ENCODE results near the gene GLIPR2.

Gene GLIPR2

DNA sequence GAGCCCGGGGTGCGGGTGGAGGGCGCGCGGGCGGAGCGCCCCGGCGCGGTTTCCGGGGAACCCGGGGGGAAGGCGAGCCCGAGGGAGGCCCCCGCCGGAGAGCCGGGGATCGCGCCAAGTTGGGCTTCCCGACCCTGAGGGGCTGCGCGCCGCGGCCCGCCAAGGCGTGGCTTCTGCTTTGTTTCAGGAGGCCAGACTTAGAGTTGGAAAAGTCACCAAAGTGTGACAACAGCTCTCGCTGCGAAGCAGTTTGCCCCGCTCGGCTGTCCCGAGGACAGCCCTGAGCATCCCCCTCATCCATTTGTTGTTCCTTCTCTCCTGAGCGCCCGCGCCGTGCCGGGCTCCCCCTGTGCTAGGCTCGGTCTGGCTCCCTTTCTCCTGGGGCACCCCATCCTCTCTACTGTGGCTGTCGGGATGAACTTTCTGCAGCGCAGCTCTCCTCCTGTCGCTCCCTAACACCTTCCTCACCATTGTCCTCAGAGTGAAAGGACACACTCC lies 410 bp downstream of the GLIPR2 start:
- no peak for DNase-seq (ENCODE audit: extremely low read depth, insufficient read length)
- no peaks in the 10 kb centered on the region; the same call in none of the 2 replicates for H3K27me3 ChIP-seq (replicated peaks; ENCODE audit: control insufficient read depth, insufficient read depth, low read length)
- peak overlapping the region; percentile 61 for H3K4me3 ChIP-seq (replicated peaks; ENCODE audit: low read depth, low read length)
- no peaks in the 10 kb centered on the region for H3K36me3 ChIP-seq (ENCODE audit: control insufficient read depth, insufficient read depth, low read length)
- TF ChIP-seq, protein P1, sequence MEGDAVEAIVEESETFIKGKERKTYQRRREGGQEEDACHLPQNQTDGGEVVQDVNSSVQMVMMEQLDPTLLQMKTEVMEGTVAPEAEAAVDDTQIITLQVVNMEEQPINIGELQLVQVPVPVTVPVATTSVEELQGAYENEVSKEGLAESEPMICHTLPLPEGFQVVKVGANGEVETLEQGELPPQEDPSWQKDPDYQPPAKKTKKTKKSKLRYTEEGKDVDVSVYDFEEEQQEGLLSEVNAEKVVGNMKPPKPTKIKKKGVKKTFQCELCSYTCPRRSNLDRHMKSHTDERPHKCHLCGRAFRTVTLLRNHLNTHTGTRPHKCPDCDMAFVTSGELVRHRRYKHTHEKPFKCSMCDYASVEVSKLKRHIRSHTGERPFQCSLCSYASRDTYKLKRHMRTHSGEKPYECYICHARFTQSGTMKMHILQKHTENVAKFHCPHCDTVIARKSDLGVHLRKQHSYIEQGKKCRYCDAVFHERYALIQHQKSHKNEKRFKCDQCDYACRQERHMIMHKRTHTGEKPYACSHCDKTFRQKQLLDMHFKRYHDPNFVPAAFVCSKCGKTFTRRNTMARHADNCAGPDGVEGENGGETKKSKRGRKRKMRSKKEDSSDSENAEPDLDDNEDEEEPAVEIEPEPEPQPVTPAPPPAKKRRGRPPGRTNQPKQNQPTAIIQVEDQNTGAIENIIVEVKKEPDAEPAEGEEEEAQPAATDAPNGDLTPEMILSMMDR (IDR thresholded peaks at IDR 0.05; ENCODE audit: insufficient read depth, low read length, poor library complexity, severe bottlenecking), result no peak

DNA sequence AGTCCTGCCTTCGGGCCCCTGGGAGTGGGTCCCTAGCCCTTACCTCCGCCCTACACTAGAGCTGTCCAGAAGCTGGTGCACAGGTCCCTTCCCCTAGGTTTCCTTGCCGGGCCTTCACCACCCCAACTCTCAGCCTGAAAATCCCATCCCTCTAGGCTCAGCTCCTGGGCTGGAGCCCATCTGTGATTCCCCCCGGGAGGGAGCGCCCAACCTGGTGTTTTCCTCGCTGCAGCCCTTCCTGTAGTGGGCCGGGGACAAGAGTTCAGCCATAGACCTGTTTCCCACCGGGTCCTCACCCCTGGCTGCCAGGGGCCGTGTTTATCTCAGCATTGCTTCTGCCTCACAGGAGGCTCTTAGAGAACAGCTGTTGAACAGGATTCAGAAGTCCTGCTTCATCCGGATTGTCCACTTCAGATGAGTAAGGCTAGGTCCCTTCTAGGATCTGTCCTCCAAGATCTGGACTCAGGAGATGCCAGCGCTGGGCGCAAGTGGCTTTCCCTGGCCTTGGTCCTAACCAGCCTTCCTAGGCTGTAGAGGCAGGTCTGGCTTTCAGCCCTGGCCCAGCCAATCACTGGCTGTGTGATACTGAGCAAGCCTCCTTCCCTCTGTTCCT lies 965 bp downstream of the GLIPR2 start:
- TF ChIP-seq, protein P1 (IDR thresholded peaks at IDR 0.05; ENCODE audit: insufficient read depth, low read length, poor library complexity, severe bottlenecking), result no peak
- no peak for DNase-seq (ENCODE audit: extremely low read depth, insufficient read length)
- H3K36me3 ChIP-seq (ENCODE audit: control insufficient read depth, insufficient read depth, low read length), result no peaks in the 10 kb centered on the region
- no peaks in the 10 kb centered on the region; the same call in none of the 2 replicates for H3K27me3 ChIP-seq (replicated peaks; ENCODE audit: control insufficient read depth, insufficient read depth, low read length)
- H3K4me3 ChIP-seq (replicated peaks; ENCODE audit: low read depth, low read length), result peak overlapping the region; percentile 61

DNA sequence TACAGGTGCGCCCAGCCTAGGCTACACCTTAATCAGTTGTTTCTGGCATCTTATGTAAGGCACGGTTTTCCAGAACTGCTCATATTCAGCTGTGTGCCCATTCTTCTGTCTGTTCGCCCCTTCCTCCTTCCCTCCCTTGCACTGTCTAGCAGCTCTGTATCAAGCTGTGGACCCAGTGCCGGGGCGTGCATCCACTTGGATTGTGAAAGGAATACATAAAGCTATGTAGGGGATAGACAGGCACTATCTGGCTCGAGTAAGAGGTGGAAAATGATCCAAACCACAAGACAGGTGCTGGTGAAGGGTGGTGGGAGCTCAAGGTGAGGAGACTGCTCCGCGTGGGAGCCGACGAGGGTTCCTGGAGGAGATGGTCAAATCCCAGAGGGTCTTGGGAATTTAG lies 2.0 kb downstream of the GLIPR2 start:
- TF ChIP-seq, protein P1 (IDR thresholded peaks at IDR 0.05; ENCODE audit: insufficient read depth, low read length, poor library complexity, severe bottlenecking), result no peak
- Histone ChIP-seq H3K36me3 (ENCODE audit: control insufficient read depth, insufficient read depth, low read length) (no peaks in the 10 kb centered on the region), H3K27me3 (replicated peaks; ENCODE audit: control insufficient read depth, insufficient read depth, low read length) (no peaks in the 10 kb centered on the region; the same call in none of the 2 replicates), H3K4me3 (replicated peaks; ENCODE audit: low read depth, low read length) (no peak overlapping the region)
- DNase-seq (ENCODE audit: extremely low read depth, insufficient read length), result no peak

DNA sequence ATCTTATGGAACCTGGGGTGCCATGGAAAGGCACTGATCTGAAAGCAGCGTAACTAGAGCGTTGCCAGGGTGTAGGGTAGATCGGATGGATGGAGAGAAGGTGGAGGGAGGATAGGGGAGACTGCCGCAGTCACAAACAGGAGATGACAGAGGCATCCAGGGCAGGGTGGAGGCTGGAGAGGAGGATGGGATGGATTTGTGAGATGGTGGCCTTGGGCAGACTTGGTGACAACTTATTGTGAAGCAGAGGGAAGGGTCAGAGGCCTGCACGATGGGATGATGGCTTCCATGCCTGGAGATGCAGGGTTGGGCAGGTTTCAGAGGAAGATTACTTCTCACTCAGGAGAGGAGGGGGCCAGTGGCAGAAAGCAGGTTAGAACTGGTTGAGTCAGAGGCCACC lies 2.4 kb downstream of the GLIPR2 start:
- TF ChIP-seq, protein P1 (IDR thresholded peaks at IDR 0.05; ENCODE audit: insufficient read depth, low read length, poor library complexity, severe bottlenecking), result no peak
- no peaks in the 10 kb centered on the region; the same call in none of the 2 replicates for H3K27me3 ChIP-seq (replicated peaks; ENCODE audit: control insufficient read depth, insufficient read depth, low read length)
- no peak for DNase-seq (ENCODE audit: extremely low read depth, insufficient read length)
- no peaks in the 10 kb centered on the region for H3K36me3 ChIP-seq (ENCODE audit: control insufficient read depth, insufficient read depth, low read length)
- no peak overlapping the region for H3K4me3 ChIP-seq (replicated peaks; ENCODE audit: low read depth, low read length)

DNA sequence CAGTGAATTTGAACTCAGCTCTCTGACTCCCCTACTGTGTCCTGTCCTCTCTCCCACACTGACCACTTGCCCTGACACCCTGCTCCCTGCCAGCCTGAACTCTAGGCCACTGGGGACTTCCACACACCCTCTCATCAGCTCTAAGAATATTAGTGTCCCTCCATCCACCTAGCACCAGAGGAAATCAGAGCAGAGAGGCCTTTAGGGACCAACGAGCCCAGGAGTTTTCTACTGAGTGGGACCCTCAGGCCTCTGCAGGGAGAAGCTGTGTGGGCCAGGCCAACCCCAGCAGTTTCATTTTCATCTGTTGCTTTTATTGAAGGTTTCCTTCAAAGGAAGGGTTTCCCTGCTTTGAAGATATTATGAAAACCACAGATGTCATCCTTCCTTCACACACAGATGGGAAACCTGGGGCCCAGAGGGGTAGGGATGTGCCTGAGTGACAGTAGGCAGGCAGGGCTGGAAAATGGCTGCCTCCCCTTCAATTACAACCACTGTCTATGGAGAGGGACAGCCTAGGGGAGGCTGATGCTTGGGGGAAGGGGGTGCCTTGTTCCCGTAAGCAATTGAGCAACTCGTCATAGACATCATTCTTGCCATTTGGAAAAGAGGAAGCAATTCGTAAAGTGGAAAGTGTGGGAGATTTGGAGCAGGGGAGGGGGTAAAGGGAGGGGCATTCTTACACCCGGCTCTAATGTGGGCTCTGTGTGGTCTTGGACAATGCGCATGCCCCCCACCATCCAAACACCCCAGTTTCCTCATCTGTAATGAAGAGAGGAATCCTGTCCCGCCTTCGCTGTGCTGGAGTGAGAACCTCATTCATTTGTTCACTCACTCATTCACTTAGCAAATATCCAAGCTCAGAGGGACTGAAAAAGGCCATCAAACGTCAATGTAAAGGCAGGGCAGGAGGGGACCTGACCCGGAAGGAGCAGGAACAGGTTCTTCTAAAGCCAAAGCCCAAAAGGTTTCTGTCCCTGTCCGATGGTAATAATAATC lies 3.9 kb downstream of the GLIPR2 start:
- no peak for DNase-seq (ENCODE audit: extremely low read depth, insufficient read length)
- Histone ChIP-seq H3K4me3 (replicated peaks; ENCODE audit: low read depth, low read length) (no peak overlapping the region), H3K36me3 (ENCODE audit: control insufficient read depth, insufficient read depth, low read length) (no peaks in the 10 kb centered on the region), H3K27me3 (replicated peaks; ENCODE audit: control insufficient read depth, insufficient read depth, low read length) (no peaks in the 10 kb centered on the region; the same call in none of the 2 replicates)
- TF ChIP-seq, protein P1 (IDR thresholded peaks at IDR 0.05; ENCODE audit: insufficient read depth, low read length, poor library complexity, severe bottlenecking), result no peak

Data from GM06990 (cell line).